Neural cell (in vitro differentiated cells): ENCODE measurements around the gene PLXNA2.

ENCODE experiments used
- CTCF ChIP-seq: fragments of 450-650 bp; IDR thresholded peaks from 2 replicates; pipeline ENCODE4 v1.5.1; 2014; ENCODE audit warnings: antibody characterized with exemption, mild to moderate bottlenecking, moderate library complexity; ENCODE audit not compliant: poor library complexity, severe bottlenecking
- POLR2AphosphoS5 ChIP-seq: IDR thresholded peaks from 2 replicates; pipeline ENCODE4 v1.6.1; 2012

- TF ChIP-seq POLR2AphosphoS5 (no peak), CTCF (no peak)
These were observed 20.4 kb upstream of the PLXNA2 start for GRCh38 chr1:208264469-208265121.
